GM20431 (cell line): ENCODE data around the gene COL5A1.

Experiments
- in situ Hi-C: fragments of 300-500 bp; cut with MseI, MboI; formaldehyde crosslinking; loops from one replicate; pipeline ENCODE4 v1.15.0; 2020; ENCODE audit warnings: low sequenced_read_pairs; ENCODE audit not compliant: unreplicated experiment

COL5A1 gene

GRCh38 chr9:134881313-134881670 lies 239.7 kb downstream of the COL5A1 start:
- in situ Hi-C loops, result no loop called here

GRCh38 chr9:134882204-134882785 lies 240.7 kb downstream of the COL5A1 start:
- in situ Hi-C loops, result no loop called here

- in situ Hi-C loops, result no loop called here
Observed at GRCh38 chr9:134883040-134883782, 241.6 kb downstream of the COL5A1 start.

- in situ Hi-C loops, result no loop called here
Observed at GRCh38 chr9:134884492-134884891, 242.9 kb downstream of the COL5A1 start.

- in situ Hi-C loops, result no loop called here
Observed at GRCh38 chr9:134885001-134885678, 243.5 kb downstream of the COL5A1 start.

GRCh38 chr9:134885679-134886412 lies 244.2 kb downstream of the COL5A1 start:
- in situ Hi-C loops, result no loop called here

- in situ Hi-C loops, result no loop called here
Observed at GRCh38 chr9:134886413-134886913, 244.9 kb downstream of the COL5A1 start.

- in situ Hi-C loops, result no loop called here
Observed at GRCh38 chr9:134887219-134887618, 245.6 kb downstream of the COL5A1 start.

GRCh38 chr9:134887686-134888602 lies 246.3 kb downstream of the COL5A1 start:
- in situ Hi-C loops, result no loop called here

- in situ Hi-C loops, result no loop called here
Observed at GRCh38 chr9:134888603-134889190, 247.1 kb downstream of the COL5A1 start.

GRCh38 chr9:134889386-134890154 lies 248.0 kb downstream of the COL5A1 start:
- in situ Hi-C loops, result no loop called here

GRCh38 chr9:134890155-134890495 lies 248.5 kb downstream of the COL5A1 start:
- in situ Hi-C loops, result no loop called here

- in situ Hi-C loops, result no loop called here
Observed at GRCh38 chr9:134891053-134891452, 249.4 kb downstream of the COL5A1 start.

- in situ Hi-C loops, result no loop called here
Observed at GRCh38 chr9:134891713-134892112, 250.1 kb downstream of the COL5A1 start.

- in situ Hi-C loops, result no loop called here
Observed at GRCh38 chr9:134892221-134892620, 250.6 kb downstream of the COL5A1 start.

- in situ Hi-C loops, result no loop called here
Observed at GRCh38 chr9:134892820-134893420, 251.3 kb downstream of the COL5A1 start.
